GM19455 (cell line): ENCODE data around the gene DAO.
"Not testable (repeated sequence)": the region's sequence is repeated elsewhere in the genome, so short reads cannot be mapped to it uniquely, and the experiment has no call there.

Source experiments
- ATAC-seq: cut with Tn5 transposase; IDR thresholded peaks from one replicate; pipeline ENCODE4 v1.9.1; 2021; ENCODE audit not compliant: unreplicated experiment

DAO gene

DNA sequence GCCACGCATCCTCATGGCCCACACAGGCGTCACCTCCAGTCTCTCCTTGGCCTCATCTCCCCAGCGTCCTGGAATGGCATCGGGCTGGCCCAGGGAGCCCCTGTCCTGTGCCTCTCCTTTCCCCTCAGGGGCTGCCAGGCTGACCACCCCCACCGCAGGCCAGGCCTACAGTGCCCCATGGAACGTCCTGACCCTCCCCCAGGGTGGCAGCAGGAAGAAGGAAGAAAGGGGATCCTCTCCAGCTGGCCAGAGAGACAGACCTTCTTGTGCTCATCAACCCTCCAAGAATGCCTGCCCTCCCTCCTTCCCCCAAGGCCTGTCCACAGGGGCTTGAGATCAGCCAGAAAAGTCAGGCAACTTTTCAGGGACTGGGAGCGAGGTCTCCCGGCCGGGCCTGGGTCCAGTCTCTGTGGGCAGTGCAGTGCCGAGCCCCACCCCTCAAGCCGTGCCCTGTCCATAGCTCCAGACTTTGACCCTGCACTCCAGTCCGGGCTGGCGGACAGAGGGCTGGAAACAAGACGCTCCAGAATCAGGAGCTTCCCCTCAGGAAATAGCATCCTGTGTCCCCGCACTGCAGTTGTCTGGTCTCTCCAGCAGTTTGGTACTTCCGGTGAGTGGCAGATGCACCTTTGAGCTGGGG is at the start of gene DAO:
DAO (plus strand) TSS at position 478 of the 640 bp plus-strand sequence. CDS start 4,915 bp downstream, outside the sequence.
- ATAC-seq, result no peak

DNA sequence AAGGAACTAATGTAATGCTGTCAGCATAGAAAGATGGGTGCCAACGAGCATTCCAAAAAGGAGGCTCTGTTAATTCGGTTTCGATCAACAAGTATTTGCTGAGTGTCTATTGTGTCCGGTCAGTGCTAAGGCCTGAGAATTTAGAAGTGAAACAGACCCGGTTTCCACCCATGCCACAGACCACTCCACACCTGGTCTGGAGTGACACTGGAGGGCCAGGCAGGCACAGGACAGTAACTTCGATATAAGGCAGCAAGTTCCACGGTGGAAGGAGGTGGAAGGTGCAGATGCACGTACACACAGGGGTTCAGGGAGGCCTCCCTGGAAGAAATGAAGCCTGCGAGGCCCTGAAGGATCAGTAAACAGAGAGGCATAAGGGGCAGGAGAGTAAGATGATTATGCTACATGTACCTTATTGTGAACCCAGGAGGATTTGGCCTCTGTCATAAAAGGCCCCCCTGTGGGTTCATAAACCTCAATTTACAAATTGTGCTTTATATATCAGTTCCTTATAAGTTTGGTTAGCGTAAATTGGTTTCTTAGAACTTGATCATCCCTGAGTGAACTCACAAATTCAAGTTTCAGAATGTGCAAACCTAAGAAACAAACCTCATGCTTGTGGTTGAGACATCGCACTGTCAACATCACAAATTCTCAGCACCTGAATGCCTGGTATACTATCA is 48.4 kb upstream of the DAO start:
- peak; percentile 69 for ATAC-seq

- ATAC-seq, result no peak
Measured at GRCh38 chr12:108832208-108832607, 47.7 kb upstream of the DAO start.

DNA sequence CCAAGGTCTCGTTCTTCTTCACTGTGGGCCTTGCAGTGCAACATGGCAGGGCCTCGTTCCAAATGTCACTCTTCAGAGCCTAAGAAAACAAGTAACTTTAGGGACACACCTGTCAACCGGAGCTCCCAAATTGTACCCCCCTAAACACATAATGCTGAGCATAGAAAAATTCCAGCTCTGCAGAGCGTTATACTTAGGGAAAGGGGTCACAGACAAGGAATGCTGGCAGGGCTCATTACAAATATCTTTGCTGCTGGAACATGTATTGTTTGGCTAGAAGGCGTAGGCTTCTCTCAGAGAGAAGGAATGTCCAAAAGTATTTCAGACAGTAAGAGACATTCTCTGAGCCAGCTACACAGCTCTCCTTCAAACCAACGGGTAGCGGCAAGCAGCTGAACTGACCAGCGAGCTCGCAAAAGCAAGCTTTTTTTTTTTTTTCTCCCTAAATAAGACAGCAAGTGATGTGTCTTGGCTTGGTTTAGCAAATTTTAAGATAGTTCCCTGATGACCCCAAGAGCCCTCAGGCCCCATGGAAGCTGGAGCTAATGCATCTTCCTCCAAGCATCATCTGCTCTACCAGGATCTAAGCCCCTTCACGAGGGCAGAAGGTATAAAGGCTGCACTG is 47.0 kb upstream of the DAO start:
- no peak for ATAC-seq

GRCh38 chr12:108833355-108833733 is 46.5 kb upstream of the DAO start:
- ATAC-seq, result no peak

DNA sequence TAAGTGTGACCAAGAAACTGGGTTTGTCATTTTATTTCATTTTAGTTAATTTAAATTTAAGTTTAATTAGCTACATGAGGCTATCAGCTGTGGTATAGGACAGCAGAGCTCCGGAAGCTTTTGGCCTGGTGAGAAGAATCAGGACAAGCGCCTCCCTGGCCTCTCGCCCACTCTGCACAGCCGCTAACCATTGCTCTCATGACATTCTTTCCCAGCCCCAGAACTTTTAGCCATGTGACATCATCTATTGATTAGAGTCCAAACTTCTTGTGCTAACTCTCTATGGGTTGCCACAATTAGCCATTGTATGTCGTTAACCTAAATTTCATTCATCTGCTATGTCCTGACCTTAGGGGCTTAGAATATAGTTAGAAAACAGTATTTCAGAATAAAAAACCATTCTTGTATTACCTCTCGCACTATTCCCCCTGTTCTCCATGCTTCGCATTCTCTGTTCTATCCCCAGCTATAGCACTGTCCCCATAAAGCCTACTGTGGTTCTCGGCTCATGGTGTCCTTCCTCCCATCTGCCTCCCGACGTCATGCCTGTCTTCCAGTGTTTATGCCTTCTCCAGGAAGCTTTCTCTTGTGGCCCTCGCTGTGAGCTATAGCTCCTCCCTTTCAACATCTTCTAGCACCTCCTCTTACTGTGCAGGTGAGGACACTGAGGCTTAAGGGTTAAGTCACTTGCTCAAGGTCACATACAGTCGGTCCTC is 46.0 kb upstream of the DAO start:
- no peak for ATAC-seq

- ATAC-seq, result no peak
Measured at GRCh38 chr12:108835860-108836634, 43.8 kb upstream of the DAO start.

DNA sequence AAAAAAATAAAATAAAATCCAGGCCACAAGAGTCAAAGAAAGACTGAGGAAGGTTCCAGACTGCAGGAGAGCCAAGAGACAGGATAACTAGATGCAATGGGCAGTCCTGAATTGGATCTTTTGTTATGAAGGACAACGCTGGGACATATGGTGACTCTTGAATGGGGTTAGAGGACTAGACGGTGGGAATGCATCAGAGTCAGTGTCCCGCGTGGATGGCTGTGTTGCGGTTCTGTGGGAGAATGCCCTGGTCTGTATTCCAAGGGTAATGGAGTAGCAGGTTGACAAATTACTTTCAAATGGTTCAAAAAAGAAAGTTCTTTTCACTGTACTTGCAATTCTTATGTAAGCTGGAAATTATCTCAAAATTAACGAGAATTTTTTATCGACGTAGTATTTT is 42.7 kb upstream of the DAO start:
- ATAC-seq, result no peak

DNA sequence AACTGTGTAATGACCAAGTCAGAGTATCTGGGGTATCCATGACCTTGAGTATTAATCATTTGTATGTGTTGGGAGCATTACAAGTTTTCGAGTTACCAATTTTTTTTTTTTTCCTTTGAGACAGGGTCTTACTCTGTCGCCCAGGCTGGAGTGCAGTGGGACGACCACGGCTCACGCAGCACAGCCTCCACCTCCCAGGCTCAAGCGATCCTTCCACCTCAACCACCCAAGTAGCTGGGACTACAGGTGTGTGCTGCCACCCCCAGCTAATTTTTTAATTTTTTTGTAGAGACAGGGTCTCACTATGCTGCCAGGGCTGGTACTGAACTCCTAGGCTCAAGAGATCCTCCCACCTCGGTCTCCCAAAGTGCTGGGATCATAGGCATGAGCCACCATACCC is 42.2 kb upstream of the DAO start:
- no peak for ATAC-seq

DNA sequence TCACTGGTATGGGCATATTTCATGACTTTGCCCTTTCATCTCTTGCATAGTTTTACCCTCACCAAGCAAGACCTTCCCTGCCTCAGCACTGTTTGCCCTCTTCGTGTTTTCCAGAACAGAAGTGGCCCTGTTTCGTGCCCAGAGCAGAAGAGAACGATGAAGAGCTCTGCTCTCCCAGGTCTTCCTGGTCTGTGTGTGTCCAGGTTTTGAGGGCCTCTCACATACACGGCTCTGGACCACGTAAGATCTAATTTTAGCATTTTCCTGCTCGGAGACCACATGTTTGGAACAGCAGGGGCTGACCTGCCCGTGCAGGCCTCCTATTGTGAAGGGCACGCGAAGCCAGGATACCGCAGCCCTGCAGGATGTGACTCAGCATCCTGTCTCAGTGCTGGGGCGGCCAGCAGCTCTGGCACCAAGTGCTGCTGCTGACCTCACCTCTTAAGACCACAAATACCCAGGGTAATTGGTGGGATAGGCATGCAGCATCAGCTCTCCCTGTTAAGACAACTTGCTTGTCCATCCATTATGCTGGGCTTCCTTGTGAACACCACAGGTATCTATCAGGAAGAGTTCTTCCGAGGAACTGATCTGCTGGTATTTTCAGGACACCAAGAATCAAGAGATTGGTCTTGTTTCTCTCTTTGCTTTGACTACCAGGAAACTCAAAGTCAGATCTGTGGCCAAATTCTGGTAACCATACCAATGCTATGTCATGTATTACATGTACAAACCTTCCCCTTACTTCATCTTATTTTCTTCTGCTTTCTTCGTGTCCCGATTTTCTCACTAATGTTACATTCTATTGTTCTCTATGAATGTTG is 41.5 kb upstream of the DAO start:
- peak; percentile 79 for ATAC-seq

GRCh38 chr12:108839018-108839889 is 40.6 kb upstream of the DAO start:
- ATAC-seq, result no peak

DNA sequence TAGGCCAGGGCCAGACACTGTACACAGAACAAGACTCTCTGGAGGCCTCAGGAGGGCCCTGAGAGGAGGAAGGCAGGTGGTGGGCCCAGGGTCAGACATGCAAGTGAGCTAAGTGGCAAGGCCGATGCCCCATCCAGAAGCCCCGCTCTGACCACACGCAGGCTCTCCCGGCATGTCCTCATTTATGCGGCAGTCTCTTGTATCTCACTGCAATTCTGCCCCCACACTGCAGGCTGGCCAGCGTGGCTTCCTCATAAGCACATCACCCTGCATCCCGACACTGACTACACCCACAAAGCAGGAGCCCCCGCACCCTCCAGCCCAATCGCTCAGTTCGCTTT is 40.0 kb upstream of the DAO start:
- ATAC-seq, result no peak

GRCh38 chr12:108840605-108841332 is 39.1 kb upstream of the DAO start:
- no peak for ATAC-seq

GRCh38 chr12:108841825-108842224 is 38.1 kb upstream of the DAO start:
- ATAC-seq, result not testable (repeated sequence)

GRCh38 chr12:108842361-108842760 is 37.5 kb upstream of the DAO start:
- no peak for ATAC-seq

GRCh38 chr12:108843187-108843586 is 36.7 kb upstream of the DAO start:
- no peak for ATAC-seq

DNA sequence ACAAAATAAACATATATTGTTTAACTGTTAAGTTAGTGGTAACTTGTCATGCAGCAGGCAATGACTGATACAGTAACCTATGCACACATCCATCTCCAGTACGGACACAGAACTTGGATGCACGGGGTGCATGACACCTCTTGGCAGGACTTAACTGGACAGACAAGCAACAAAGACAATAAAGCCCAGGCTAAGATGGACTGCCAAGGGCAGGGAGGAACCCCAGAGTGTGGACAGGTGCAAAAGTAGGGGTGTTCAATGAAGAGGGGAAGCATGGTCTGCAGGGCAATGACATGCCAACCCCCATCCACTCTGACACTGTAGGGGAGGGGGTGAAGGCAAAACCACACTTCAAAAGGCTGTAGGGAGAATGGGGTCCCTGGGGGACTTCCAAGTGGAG is 34.2 kb upstream of the DAO start:
- ATAC-seq, result no peak

GRCh38 chr12:108846290-108846701 is 33.6 kb upstream of the DAO start:
- no peak for ATAC-seq

GRCh38 chr12:108847705-108848104 is 32.2 kb upstream of the DAO start:
- no peak for ATAC-seq
